PC-3 (cell line): ENCODE measurements around the gene CD300LG.

ENCODE experiments used
- EZH2 ChIP-seq: fragments of 300-600 bp; sonication (generic); IDR thresholded peaks from one replicate; pipeline ENCODE4 v1.6.1; 2017; ENCODE audit warnings: antibody characterized with exemption, mild to moderate bottlenecking, low read length; ENCODE audit not compliant: unreplicated experiment
- EZH2phosphoT487 ChIP-seq: fragments of 300-600 bp; sonication (generic); IDR thresholded peaks from 2 replicates; pipeline ENCODE4 v1.6.1; 2018; ENCODE audit warnings: mild to moderate bottlenecking, antibody characterized with exemption, low read length, borderline replicate concordance
- TF ChIP-seq, protein P1 (sequence below): fragments of 300-600 bp; sonication (generic); conservative IDR thresholded peaks from 2 replicates; pipeline ENCODE4 v1.5.1; 2017; ENCODE audit warnings: antibody characterized with exemption, low read depth, mild to moderate bottlenecking, low read length

DNA sequence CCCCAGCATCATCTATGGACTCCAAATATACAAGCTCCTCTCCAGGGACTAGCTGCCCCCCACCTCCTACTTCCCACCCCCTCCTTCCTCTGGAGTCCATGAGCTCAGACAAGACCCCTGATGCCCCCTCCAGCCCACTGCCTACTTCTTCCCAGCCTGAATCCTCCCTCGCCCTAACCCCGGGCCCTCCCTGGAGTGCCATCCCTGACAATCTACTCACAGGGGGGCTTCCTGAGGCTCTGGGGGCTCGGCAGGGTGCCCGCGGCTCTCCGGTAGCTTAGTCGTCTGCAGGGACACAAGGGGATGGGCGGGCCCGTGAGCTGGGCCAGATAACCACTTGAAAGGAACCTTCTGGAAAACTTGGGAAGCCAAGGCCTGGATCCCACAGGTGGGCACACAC, 29.1 kb upstream of the CD300LG start:
- TF ChIP-seq, protein P1, sequence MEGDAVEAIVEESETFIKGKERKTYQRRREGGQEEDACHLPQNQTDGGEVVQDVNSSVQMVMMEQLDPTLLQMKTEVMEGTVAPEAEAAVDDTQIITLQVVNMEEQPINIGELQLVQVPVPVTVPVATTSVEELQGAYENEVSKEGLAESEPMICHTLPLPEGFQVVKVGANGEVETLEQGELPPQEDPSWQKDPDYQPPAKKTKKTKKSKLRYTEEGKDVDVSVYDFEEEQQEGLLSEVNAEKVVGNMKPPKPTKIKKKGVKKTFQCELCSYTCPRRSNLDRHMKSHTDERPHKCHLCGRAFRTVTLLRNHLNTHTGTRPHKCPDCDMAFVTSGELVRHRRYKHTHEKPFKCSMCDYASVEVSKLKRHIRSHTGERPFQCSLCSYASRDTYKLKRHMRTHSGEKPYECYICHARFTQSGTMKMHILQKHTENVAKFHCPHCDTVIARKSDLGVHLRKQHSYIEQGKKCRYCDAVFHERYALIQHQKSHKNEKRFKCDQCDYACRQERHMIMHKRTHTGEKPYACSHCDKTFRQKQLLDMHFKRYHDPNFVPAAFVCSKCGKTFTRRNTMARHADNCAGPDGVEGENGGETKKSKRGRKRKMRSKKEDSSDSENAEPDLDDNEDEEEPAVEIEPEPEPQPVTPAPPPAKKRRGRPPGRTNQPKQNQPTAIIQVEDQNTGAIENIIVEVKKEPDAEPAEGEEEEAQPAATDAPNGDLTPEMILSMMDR, result no peak
- TF ChIP-seq EZH2phosphoT487 (no peak), EZH2 (no peak)
